GM19351 (cell line): ENCODE results near the gene ENTPD2.

Source experiments
- ATAC-seq: cut with Tn5 transposase; IDR thresholded peaks from one replicate; pipeline ENCODE4 v1.9.1; 2021; ENCODE audit warnings: mild to moderate bottlenecking, moderate library complexity; ENCODE audit not compliant: unreplicated experiment

Gene ENTPD2

GRCh38 chr9:137053944-137054931 is at the start of gene ENTPD2:
Gene ENTPD2 (minus strand): TSS chr9:137054061. CDS start chr9:137053997, 64 bp downstream.
- ATAC-seq, result no peak

- ATAC-seq, result no peak
These were observed 49.5 kb upstream of the ENTPD2 start for GRCh38 chr9:137103206-137103999.

GRCh38 chr9:137099231-137099630 is 45.4 kb upstream of the ENTPD2 start:
- no peak for ATAC-seq

GRCh38 chr9:137097761-137098462 is 44.1 kb upstream of the ENTPD2 start:
- no peak for ATAC-seq

- ATAC-seq, result no peak
These were observed 43.1 kb upstream of the ENTPD2 start for GRCh38 chr9:137096785-137097546.

- ATAC-seq, result peak; percentile 85
These were observed 42.0 kb upstream of the ENTPD2 start for GRCh38 chr9:137095664-137096517.

- ATAC-seq, result no peak
These were observed 35.5 kb upstream of the ENTPD2 start for GRCh38 chr9:137089232-137089947.

- ATAC-seq, result no peak
These were observed 34.3 kb upstream of the ENTPD2 start for GRCh38 chr9:137088121-137088520.

GRCh38 chr9:137087409-137087925 is 33.6 kb upstream of the ENTPD2 start:
- no peak for ATAC-seq

DNA sequence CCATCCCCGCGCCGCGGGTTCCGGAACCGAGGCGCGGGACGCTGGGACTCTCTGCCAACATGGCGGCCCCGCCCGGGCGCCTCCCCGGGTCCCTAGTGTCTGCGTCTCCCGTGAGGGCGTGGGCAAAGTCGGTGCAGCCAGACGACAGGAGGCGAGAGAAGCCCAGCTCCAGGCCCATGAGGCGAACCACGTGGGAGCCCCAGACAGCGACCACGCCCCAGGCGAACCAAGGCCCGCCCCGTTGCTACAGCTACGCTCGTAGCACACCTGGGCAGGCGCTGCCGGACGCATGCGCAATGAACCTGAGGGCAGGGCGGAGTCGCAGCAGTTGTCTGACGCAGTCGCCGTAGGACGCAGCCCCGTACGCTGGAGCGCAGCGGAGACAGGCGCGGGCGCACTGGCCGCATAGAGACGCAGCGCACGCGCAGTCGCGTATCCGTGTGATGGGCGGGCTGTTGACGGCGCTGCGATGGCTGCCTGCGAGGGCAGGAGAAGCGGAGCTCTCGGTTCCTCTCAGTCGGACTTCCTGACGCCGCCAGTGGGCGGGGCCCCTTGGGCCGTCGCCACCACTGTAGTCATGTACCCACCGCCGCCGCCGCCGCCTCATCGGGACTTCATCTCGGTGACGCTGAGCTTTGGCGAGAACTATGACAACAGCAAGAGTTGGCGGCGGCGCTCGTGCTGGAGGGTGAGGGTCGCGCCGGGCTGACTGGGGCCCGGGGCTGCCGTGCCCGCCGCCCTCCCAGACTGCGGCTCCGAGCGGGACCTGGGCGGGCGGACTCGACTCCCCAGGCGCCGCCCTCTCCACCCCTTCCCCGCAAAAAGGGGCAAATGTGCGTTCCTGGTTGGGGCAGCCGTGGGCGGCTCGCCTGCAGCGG is 32.9 kb upstream of the ENTPD2 start, which contains the start of gene MAN1B1:
TSS of gene MAN1B1 (plus strand) at position 455 of the 878 bp plus-strand sequence. CDS start at position 470, 15 bp downstream.
- ATAC-seq, result peak; percentile 85

GRCh38 chr9:137085920-137086530 is 32.2 kb upstream of the ENTPD2 start:
- peak; percentile 2 for ATAC-seq

GRCh38 chr9:137084526-137084925 is 30.7 kb upstream of the ENTPD2 start:
- ATAC-seq, result no peak

- no peak for ATAC-seq
These were observed 29.6 kb upstream of the ENTPD2 start for GRCh38 chr9:137083394-137084004.

DNA sequence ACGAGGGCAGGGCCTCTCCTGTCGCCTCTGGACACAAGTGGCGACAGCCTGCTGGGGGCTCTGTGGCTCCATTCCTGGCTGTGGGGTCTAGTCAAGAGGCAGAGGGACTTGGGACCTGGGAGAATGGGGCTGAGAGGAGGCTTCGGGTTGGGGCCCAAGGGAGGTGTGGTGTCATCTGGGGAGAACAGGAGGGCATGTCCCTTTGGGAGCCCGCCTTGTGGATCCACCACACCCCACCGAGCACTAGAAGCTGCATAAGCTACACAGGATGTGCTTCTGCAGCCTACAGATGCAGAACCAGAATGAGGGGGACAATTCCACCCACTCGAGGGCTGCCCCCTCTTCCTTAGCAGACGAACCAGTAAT is 29.0 kb upstream of the ENTPD2 start:
- no peak for ATAC-seq

DNA sequence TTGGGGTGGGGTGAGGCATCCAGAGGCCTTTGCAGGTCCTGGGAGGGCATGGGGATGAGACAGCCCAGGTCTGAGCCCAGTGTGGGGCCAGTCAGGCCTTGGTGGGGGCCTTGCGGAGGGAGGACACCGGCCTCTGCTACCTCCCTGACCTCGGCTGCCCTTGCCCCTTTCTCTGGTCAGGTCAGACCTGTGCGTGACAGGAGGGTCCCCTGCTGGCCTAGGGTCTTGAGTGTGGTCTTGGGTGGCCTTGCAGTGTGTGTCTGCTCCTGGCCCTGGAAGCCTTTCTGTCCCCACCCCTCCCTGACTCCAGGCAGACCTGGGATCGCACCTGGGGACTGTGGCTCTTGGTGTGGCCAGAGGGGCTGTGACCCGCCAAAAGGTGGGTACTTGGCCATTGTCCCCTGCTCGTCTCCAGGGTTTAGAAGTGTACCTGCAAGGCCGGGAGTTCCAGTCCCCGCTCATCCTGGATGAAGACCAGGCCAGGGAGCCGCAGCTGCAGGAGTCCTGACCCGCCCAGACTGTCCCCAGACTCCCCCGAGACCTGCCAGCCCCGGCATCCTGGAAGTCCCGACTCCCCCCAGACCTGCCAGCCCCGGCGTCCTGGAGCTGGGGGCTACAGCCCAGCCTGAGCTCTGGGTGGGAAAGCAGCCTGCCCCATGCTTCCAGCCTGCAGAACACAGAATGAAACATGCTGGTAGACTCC is 28.5 kb upstream of the ENTPD2 start:
- no peak for ATAC-seq
